IPS-18c (cell line): ENCODE data around the gene FOXO1.

ENCODE experiments used
- H3K4me3 ChIP-seq: 2 replicates; pipeline ENCODE4 v1.7.0; 2013; ENCODE audit warnings: low read depth, mild to moderate bottlenecking, low read length, moderate library complexity; ENCODE audit not compliant: insufficient read depth
- H3K9me3 ChIP-seq: one replicate; pipeline ENCODE4 v1.6.1; 2013; ENCODE audit warnings: mild to moderate bottlenecking, low read length, moderate library complexity; ENCODE audit not compliant: control insufficient read depth, insufficient read depth

The FOXO1 gene

GRCh38 chr13:40517486-40518480 is 148.7 kb downstream of the FOXO1 start:
- no peaks in the 10 kb centered on the region for H3K9me3 ChIP-seq
- H3K4me3 ChIP-seq = no peak overlapping the region

- no peak overlapping the region for H3K4me3 ChIP-seq
- H3K9me3 ChIP-seq = no peaks in the 10 kb centered on the region
Observed at GRCh38 chr13:40515702-40516101, 150.7 kb downstream of the FOXO1 start.

- H3K4me3 ChIP-seq = no peak overlapping the region
- H3K9me3 ChIP-seq = no peaks in the 10 kb centered on the region
Observed at GRCh38 chr13:40514802-40515201, 151.6 kb downstream of the FOXO1 start.

GRCh38 chr13:40509876-40510275 is 156.6 kb downstream of the FOXO1 start:
- no peaks in the 10 kb centered on the region for H3K9me3 ChIP-seq
- no peak overlapping the region for H3K4me3 ChIP-seq

GRCh38 chr13:40508767-40509342 is 157.6 kb downstream of the FOXO1 start:
- Histone ChIP-seq H3K4me3 (no peak overlapping the region), H3K9me3 (no peaks in the 10 kb centered on the region)

GRCh38 chr13:40508127-40508526 is 158.3 kb downstream of the FOXO1 start:
- no peaks in the 10 kb centered on the region for H3K9me3 ChIP-seq
- no peak overlapping the region for H3K4me3 ChIP-seq

GRCh38 chr13:40506592-40507446 is 159.6 kb downstream of the FOXO1 start:
- no peak overlapping the region for H3K4me3 ChIP-seq
- H3K9me3 ChIP-seq = no peaks in the 10 kb centered on the region
